ENCODE data around the gene VTCN1.
A peak's percentile ranks its signal among the peaks of the same experiment; 100 is the strongest.

VTCN1 gene

GRCh38 chr1:117257291-117257690 is 46.6 kb upstream of the VTCN1 start (continued):
- TF ChIP-seq ZNF449 (tag by site-specific recombination; IDR thresholded peaks at IDR 0.05) (no peak), ZNF830 (tag by site-specific recombination; IDR thresholded peaks at IDR 0.05; ENCODE audit: low read depth) (no peak)

GRCh38 chr1:117250061-117250606 is 39.4 kb upstream of the VTCN1 start:
- Histone ChIP-seq H3K36me3 (ENCODE audit: control insufficient read depth in 2 of 2, insufficient read depth in 1 of 2, low read length in 2 of 2) (no peaks in the 10 kb centered on the region), H3K4me1 (ENCODE audit: control insufficient read depth, insufficient read depth, low read length) (no peaks in the 10 kb centered on the region), H3K4me3 (ENCODE audit: low read depth, low read length) (no peak overlapping the region), H3K27ac (ENCODE audit: extremely low read depth, low read depth, low read length) (no peak overlapping the region), H3K9me3 (ENCODE audit: control insufficient read depth, insufficient read depth, low read depth, low read length) (no peaks in the 10 kb centered on the region)
- CTCF ChIA-PET = no interaction called here
- TF ChIP-seq ZNF24 (tag by site-specific recombination; IDR thresholded peaks at IDR 0.05) (no peak), ZFP3 (tag by site-specific recombination; IDR thresholded peaks at IDR 0.05; ENCODE audit: low read depth) (no peak), ZNF398 (tag by site-specific recombination; IDR thresholded peaks at IDR 0.05) (peak; percentile 59)
- POLR2A ChIA-PET = no interaction called here

GRCh38 chr1:117244971-117245370 is 34.2 kb upstream of the VTCN1 start:
- TF ChIP-seq AEBP2 (tag by site-specific recombination; IDR thresholded peaks at IDR 0.05; ENCODE audit: borderline replicate concordance) (no peak), ZNF239 (tag by site-specific recombination; IDR thresholded peaks at IDR 0.05) (no peak), ZNF529 (tag by site-specific recombination; IDR thresholded peaks at IDR 0.05; ENCODE audit: insufficient replicate concordance) (no peak), ZNF571 (tag by site-specific recombination; IDR thresholded peaks at IDR 0.05) (no peak), ZIC2 (tag by site-specific recombination; IDR thresholded peaks at IDR 0.05) (no peak), ZSCAN18 (tag by site-specific recombination; IDR thresholded peaks at IDR 0.05) (no peak), ZNF140 (tag by site-specific recombination; IDR thresholded peaks at IDR 0.05) (no peak), FEZF1 (tag by site-specific recombination; IDR thresholded peaks at IDR 0.05) (no peak), ZNF169 (tag by site-specific recombination; IDR thresholded peaks at IDR 0.05) (no peak), ZFP3 (tag by site-specific recombination; IDR thresholded peaks at IDR 0.05; ENCODE audit: low read depth) (no peak), YY2 (tag by site-specific recombination; IDR thresholded peaks at IDR 0.05) (no peak), ZNF747 (tag by site-specific recombination; IDR thresholded peaks at IDR 0.05) (no peak), GFI1B (tag by site-specific recombination; IDR thresholded peaks at IDR 0.05) (no peak), ZFHX2 (tag by site-specific recombination; conservative IDR thresholded peaks at IDR 0.05) (no peak)
- ChIA-PET POLR2A (no interaction called here), CTCF (interaction anchor here (0.6 kb wide), 1 partner anchor 113 kb away, joined by 3 read pairs; no protein-coding TSS in a partner anchor)
- Histone ChIP-seq H3K9me3 (ENCODE audit: control insufficient read depth, insufficient read depth, low read depth, low read length) (no peaks in the 10 kb centered on the region), H3K4me1 (ENCODE audit: control insufficient read depth, insufficient read depth, low read length) (no peaks in the 10 kb centered on the region), H3K4me3 (ENCODE audit: low read depth, low read length) (no peak overlapping the region), H3K36me3 (ENCODE audit: control insufficient read depth in 2 of 2, insufficient read depth in 1 of 2, low read length in 2 of 2) (no peaks in the 10 kb centered on the region), H3K27ac (ENCODE audit: extremely low read depth, low read depth, low read length) (no peak overlapping the region)
